SK-N-MC (cell line): ENCODE data around the gene HSPB6.

Experiments
- DNase-seq: peaks from one replicate; pipeline ENCODE4 v3.0.0-alpha.2; 2011; ENCODE audit warnings: low read depth, low spot score
- H3K27ac ChIP-seq: fragments of 200-600 bp; sonication (generic); 2 replicates; pipeline ENCODE4 v1.5.1; 2016; ENCODE audit warnings: mixed run types
- H3K36me3 ChIP-seq: fragments of 200-600 bp; sonication (generic); 2 replicates; pipeline ENCODE4 v1.6.1; 2017; ENCODE audit warnings: antibody characterized with exemption, low read length, mixed read lengths; ENCODE audit not compliant: insufficient read depth
- H3K4me3 ChIP-seq: fragments of 200-600 bp; sonication (generic); 2 replicates; pipeline ENCODE4 v1.5.1; 2016
- H3K9ac ChIP-seq: fragments of 200-600 bp; sonication (generic); 2 replicates; pipeline ENCODE4 v1.8.0; 2017; ENCODE audit warnings: mixed run types, mixed read lengths; ENCODE audit not compliant: insufficient read length
- H3K9me3 ChIP-seq: fragments of 200-600 bp; sonication (generic); 2 replicates; pipeline ENCODE4 v1.6.1; 2017; ENCODE audit warnings: low read depth, mild to moderate bottlenecking, antibody characterized with exemption, low read length, moderate library complexity, mixed read lengths
- EZH2 ChIP-seq: fragments of 200-600 bp; sonication (generic); IDR thresholded peaks from one replicate; pipeline ENCODE4 v1.6.1; 2017; ENCODE audit warnings: antibody characterized with exemption
- FOXP2 ChIP-seq: optimal IDR thresholded peaks from 2 replicates; pipeline ENCODE3; 2011; ENCODE audit warnings: mild to moderate bottlenecking, moderate library complexity; ENCODE audit not compliant: insufficient read depth; ENCODE audit errors: extremely low read length, control extremely low read depth
- POLR2AphosphoS5 ChIP-seq: IDR thresholded peaks from 2 replicates; pipeline ENCODE4 v1.6.1; 2012; ENCODE audit warnings: mild to moderate bottlenecking, low read depth, low read length, borderline replicate concordance

HSPB6 gene

GRCh38 chr19:35793381-35794165 lies 36.7 kb upstream of the HSPB6 start:
- Histone ChIP-seq H3K27ac (no peak overlapping the region), H3K36me3 (no peaks in the 10 kb centered on the region), H3K4me3 (no peak overlapping the region), H3K9ac (no peak overlapping the region), H3K9me3 (no peaks in the 10 kb centered on the region)
- DNase-seq = no peak
- TF ChIP-seq FOXP2 = no peak
- TF ChIP-seq POLR2AphosphoS5 = no peak
- no peak for TF ChIP-seq EZH2

- Histone ChIP-seq H3K9ac (no peak overlapping the region), H3K36me3 (no peaks in the 10 kb centered on the region), H3K9me3 (no peaks in the 10 kb centered on the region), H3K27ac (no peak overlapping the region), H3K4me3 (no peak overlapping the region)
- DNase-seq = no peak
- TF ChIP-seq EZH2 = no peak
- no peak for TF ChIP-seq FOXP2
- TF ChIP-seq POLR2AphosphoS5 = no peak
These were observed 36.1 kb upstream of the HSPB6 start for GRCh38 chr19:35792888-35793287.

GRCh38 chr19:35792312-35792711 lies 35.5 kb upstream of the HSPB6 start:
- Histone ChIP-seq H3K9ac (no peak overlapping the region), H3K9me3 (no peaks in the 10 kb centered on the region), H3K27ac (no peak overlapping the region), H3K4me3 (no peak overlapping the region), H3K36me3 (no peaks in the 10 kb centered on the region)
- DNase-seq = no peak
- TF ChIP-seq POLR2AphosphoS5 (no peak), EZH2 (no peak)

- H3K4me3 ChIP-seq = no peak overlapping the region
- H3K27ac ChIP-seq = no peak overlapping the region
- no peak for TF ChIP-seq FOXP2
- no peak for TF ChIP-seq POLR2AphosphoS5
- no peak for TF ChIP-seq EZH2
- H3K36me3 ChIP-seq = no peaks in the 10 kb centered on the region
- H3K9ac ChIP-seq = no peak overlapping the region
- DNase-seq = no peak
- H3K9me3 ChIP-seq = no peaks in the 10 kb centered on the region
These were observed 35.0 kb upstream of the HSPB6 start for GRCh38 chr19:35791814-35792279.

GRCh38 chr19:35790981-35791813 lies 34.4 kb upstream of the HSPB6 start:
- no peak for DNase-seq
- Histone ChIP-seq H3K27ac (no peak overlapping the region), H3K4me3 (no peak overlapping the region), H3K9me3 (no peaks in the 10 kb centered on the region), H3K9ac (no peak overlapping the region), H3K36me3 (no peaks in the 10 kb centered on the region)
- no peak for TF ChIP-seq EZH2
- no peak for TF ChIP-seq POLR2AphosphoS5
- no peak for TF ChIP-seq FOXP2

- Histone ChIP-seq H3K36me3 (no peaks in the 10 kb centered on the region), H3K9ac (no peak overlapping the region), H3K27ac (no peak overlapping the region), H3K9me3 (no peaks in the 10 kb centered on the region), H3K4me3 (no peak overlapping the region)
- no peak for DNase-seq
- TF ChIP-seq EZH2 (no peak), FOXP2 (no peak), POLR2AphosphoS5 (no peak)
These were observed 33.4 kb upstream of the HSPB6 start for GRCh38 chr19:35789978-35790944.

GRCh38 chr19:35789195-35789977 lies 32.6 kb upstream of the HSPB6 start:
- Histone ChIP-seq H3K9me3 (no peaks in the 10 kb centered on the region), H3K9ac (no peak overlapping the region), H3K27ac (no peak overlapping the region), H3K36me3 (no peaks in the 10 kb centered on the region), H3K4me3 (no peak overlapping the region)
- no peak for DNase-seq
- TF ChIP-seq EZH2 = no peak
- no peak for TF ChIP-seq FOXP2
- TF ChIP-seq POLR2AphosphoS5 = no peak
